ENCODE results near the gene EXOSC10. TPM values are rescaled to one million over a fixed set of nuclear protein-coding genes. Genes with fewer than 3 reads are reported as not detected.

Gene EXOSC10
- total and polyA plus RNA-seq, 2 of the 4 experiments (the other 2 are of a cell fraction) = 64.5 to 66.0 TPM

- H2BK15ac ChIP-seq (ENCODE audit: low read depth, low read length) = no peak overlapping the region
- no CpG with 5 or more reads among the region's 5 CpGs for WGBS, 2 experiments (ENCODE audit: extremely low coverage in 2 of 2, insufficient read length in 1 of 2)
- no peak overlapping the region for H3K27ac ChIP-seq (ENCODE audit: insufficient read depth, low read length)
- ChIA-PET POLR2A (ENCODE audit: unreplicated experiment) (no interaction called here), CTCF (interaction anchor here (1.0 to 1.2 kb wide), 2 partner anchors 23 to 98 kb away, joined by 3 to 4 read pairs; no protein-coding TSS in a partner anchor)
- dilution Hi-C loops (cut with HindIII; ENCODE audit: low sequenced_read_pairs, unreplicated experiment) = no loop called here
- no peak overlapping the region for H2AFZ ChIP-seq (replicated peaks; ENCODE audit: low read length, poor library complexity)
- H3K4ac ChIP-seq (ENCODE audit: low read depth, low read length) = no peak overlapping the region
- H3K36me3 ChIP-seq (ENCODE audit: control insufficient read depth, insufficient read depth, low read length) = peaks cover 35% of the 10 kb centered on the region
- H3K4me2 ChIP-seq (ENCODE audit: low read depth, low read length) = no peak overlapping the region
- no peak overlapping the region for H4K91ac ChIP-seq (ENCODE audit: insufficient read depth, low read depth, low read length)
- no peak overlapping the region for H4K5ac ChIP-seq (ENCODE audit: low read depth, low read length)
- H3K18ac ChIP-seq (ENCODE audit: low read depth, low read length) = no peak overlapping the region
- H3K79me1 ChIP-seq (ENCODE audit: low read depth in 1 of 2, low read length in 2 of 2) = peaks cover 0 to 3% of the 10 kb centered on the region in 2 experiments; a peak in 2 of 4 replicates
- H3K4me1 ChIP-seq (ENCODE audit: control insufficient read depth, insufficient read depth, low read length) = peaks cover 14% of the 10 kb centered on the region
- BruUV-seq (replicated peaks) = no TSS peak
- H3K14ac ChIP-seq (replicated peaks; ENCODE audit: low read depth, low read length) = no peak overlapping the region
- DNase-seq (peak; percentile 70), ATAC-seq (ENCODE audit: low read depth) (peak; percentile 70)
- H3K56ac ChIP-seq (ENCODE audit: extremely low read depth, insufficient read depth, low read length) = no peak overlapping the region
- H3K9me3 ChIP-seq (ENCODE audit: control insufficient read depth, insufficient read depth, low read length) = no peaks in the 10 kb centered on the region
- H2AK5ac ChIP-seq (ENCODE audit: low read depth, low read length) = no peak overlapping the region
- H3K9ac ChIP-seq (ENCODE audit: low read depth, low read length) = no peak overlapping the region
- H3K4me3 ChIP-seq (ENCODE audit: insufficient read depth, low read depth, low read length) = no peak overlapping the region
- intact Hi-C loops (cut with micrococcal nuclease) = no loop called here
- H2BK20ac ChIP-seq (ENCODE audit: low read depth, low read length) = no peak overlapping the region
- peaks cover 10% of the 10 kb centered on the region for H3K9me1 ChIP-seq (ENCODE audit: insufficient read depth, low read length)
- H2BK5ac ChIP-seq (ENCODE audit: low read depth, low read length, poor library complexity, severe bottlenecking) = no peak overlapping the region
- H4K20me1 ChIP-seq (ENCODE audit: insufficient read depth, low read length) = no peaks in the 10 kb centered on the region
- H2BK120ac ChIP-seq (ENCODE audit: low read depth, low read length) = no peak overlapping the region
- no peak for TF ChIP-seq MXI1 (IDR thresholded peaks at IDR 0.05; ENCODE audit: borderline replicate concordance, low read depth, low read length)
- TF ChIP-seq BHLHE40 (IDR thresholded peaks at IDR 0.05; ENCODE audit: low read depth, low read length) = no peak
- TF ChIP-seq POLR2A (IDR thresholded peaks at IDR 0.05; ENCODE audit: low read depth, low read length) = no peak
- TF ChIP-seq RFX5 (IDR thresholded peaks at IDR 0.05; ENCODE audit: low read depth, low read length) = no peak
- no peak for TF ChIP-seq CTCF (conservative IDR thresholded peaks at IDR 0.05; ENCODE audit: low read depth, low read length)
- TF ChIP-seq RAD21 (IDR thresholded peaks at IDR 0.05; ENCODE audit: low read length) = no peak
- no peak for TF ChIP-seq CHD1 (IDR thresholded peaks at IDR 0.05; ENCODE audit: low read depth, low read length)
- TF ChIP-seq MAFK (IDR thresholded peaks at IDR 0.05; ENCODE audit: low read depth, low read length) = no peak
- no peak for TF ChIP-seq RCOR1 (IDR thresholded peaks at IDR 0.05; ENCODE audit: insufficient replicate concordance, low read length)
- TF ChIP-seq SMC3 (IDR thresholded peaks at IDR 0.05; ENCODE audit: low read depth, low read length) = no peak
- no peak for TF ChIP-seq USF2 (IDR thresholded peaks at IDR 0.05; ENCODE audit: low read depth, low read length)
- TF ChIP-seq CEBPB (IDR thresholded peaks at IDR 0.05; ENCODE audit: low read depth, low read length) = no peak
- TF ChIP-seq ELK1 (IDR thresholded peaks at IDR 0.05; ENCODE audit: borderline replicate concordance, low read depth, low read length) = no peak
- no peak for TF ChIP-seq MAZ (IDR thresholded peaks at IDR 0.05; ENCODE audit: borderline replicate concordance, low read depth, low read length)
- TF ChIP-seq FOS (IDR thresholded peaks at IDR 0.05; ENCODE audit: low read depth, low read length) = no peak
- TF ChIP-seq NFE2L2 (IDR thresholded peaks at IDR 0.05; ENCODE audit: low read depth, low read length) = no peak
- no peak overlapping the region for H2AK9ac ChIP-seq (replicated peaks; ENCODE audit: low read depth, low read length, poor library complexity)
- in situ Hi-C loops (cut with MboI; ENCODE audit: low sequenced_read_pairs) = no loop called here
- no peak overlapping the region for H3K23ac ChIP-seq (ENCODE audit: low read depth, low read length)
- H4K8ac ChIP-seq (ENCODE audit: low read depth in 2 of 2, low read length in 2 of 2) = no peak overlapping the region
- H3K27me3 ChIP-seq (ENCODE audit: control insufficient read depth, insufficient read depth, low read length) = no peaks in the 10 kb centered on the region
Measured at GRCh38 chr1:11134898-11135266, 35.2 kb upstream of the EXOSC10 start.

Data from IMR-90 (cell line).